HG03175 (cell line): Measurements from ENCODE around the gene YPEL4.

ENCODE experiments used
- ATAC-seq: cut with Tn5 transposase; IDR thresholded peaks from one replicate; pipeline ENCODE4 v1.9.1; 2021; ENCODE audit warnings: mild to moderate bottlenecking, moderate library complexity; ENCODE audit not compliant: unreplicated experiment

YPEL4 gene

GRCh38 chr11:57651408-57651807, 1.7 kb upstream of the YPEL4 start:
- ATAC-seq: no peak

DNA sequence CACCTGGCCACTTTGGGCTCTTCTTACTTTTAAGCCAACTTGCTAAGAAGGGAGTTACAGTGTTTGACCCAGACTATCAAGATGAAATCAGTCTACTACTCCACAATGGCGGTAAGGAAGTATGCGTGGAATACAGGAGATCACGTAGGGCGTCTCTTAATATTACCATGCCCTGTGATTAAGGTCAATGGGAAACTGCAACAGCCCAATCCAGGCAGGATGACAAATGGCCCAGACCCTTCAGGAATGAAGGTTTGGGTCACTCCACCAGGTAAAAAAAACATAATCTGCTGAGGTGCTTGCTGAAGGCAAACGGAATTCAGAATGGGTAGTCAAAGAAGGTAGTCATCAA, 1.0 kb upstream of the YPEL4 start:
- no peak for ATAC-seq

DNA sequence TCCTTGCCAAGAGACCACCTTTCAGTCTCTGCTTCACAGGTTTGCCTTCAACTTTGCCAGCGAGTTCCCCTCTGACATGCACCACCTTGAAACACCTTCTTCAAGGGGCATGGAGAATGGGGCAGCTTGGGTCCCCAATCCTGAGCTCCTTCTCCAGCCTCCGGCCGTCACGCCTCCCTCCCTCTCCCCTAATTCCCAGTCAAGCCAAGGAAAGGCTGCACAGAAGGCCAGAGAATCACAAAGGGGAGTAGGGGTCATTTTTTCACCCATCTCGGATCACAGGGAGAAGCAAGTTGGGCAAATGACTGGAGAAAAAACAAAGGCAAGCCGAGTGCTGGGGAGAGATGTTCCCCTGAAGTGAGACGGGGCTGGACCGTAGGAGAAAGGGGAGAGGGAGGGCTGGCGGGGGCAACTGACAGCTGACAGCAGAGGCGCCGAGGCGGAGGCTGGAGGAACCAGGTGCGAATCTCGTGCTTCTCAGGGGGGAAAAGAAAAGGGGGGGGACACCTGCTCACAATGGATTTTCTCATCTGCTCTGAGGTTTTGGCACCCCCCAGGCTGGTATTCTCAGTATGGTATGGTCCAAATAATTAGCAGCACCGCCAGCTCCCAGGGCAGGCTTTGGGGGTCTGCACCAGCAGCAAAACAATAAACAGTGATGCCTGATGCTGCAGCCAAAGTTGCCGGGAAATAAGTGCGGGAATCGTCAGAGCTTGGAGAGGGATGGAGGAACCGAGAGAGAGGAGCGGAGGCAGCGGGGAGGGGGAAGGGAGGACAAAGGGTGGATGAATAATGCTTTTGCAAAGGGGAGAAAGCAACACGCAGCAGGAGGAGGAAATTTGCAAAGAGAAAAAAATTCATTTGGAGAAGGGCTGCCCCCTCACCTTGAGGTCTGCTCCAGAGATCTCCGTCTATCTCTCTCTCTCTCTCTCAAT, 644 bp downstream of the YPEL4 start:
- no peak for ATAC-seq

DNA sequence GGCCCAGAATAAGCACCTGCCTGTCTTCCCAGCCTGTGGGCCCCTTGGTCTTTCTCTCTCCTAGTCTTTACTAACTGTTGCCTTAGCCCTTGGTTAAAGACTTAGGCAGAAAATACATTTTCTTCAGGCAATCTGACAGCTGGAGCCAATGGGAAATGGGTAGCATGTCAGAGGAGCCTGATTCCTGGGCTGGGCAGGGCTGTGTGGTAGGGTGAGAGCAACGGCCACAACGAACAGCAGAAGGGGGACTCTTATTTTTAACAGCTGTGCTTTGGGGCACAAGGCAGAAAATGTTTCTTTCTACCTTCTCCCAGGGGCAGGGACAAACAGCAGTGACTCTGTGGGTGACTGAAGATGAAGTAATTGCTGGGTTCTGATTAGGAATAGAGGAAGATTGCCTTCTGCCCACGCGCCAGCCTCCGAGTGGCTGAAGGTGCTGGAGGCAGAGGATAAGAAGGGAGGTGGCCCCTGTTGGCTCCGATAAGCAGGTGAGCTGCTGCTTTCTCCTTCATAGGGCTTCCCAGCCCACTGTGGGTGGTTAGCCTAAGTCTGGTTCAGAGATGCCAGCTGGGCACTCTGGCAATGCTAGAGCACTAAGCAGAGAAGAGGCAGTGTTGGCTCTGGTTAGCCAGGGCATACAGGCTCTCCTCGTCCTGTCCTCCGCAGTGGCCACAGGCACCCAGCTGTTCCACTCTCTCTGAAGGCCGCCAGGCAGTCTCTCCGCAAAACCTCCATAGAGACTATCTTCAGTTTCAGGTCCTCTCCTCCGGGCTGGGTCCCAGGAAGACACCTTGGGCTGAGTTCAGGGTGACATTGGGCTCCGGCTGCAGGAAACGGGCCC, 1.5 kb downstream of the YPEL4 start:
- ATAC-seq: no peak

DNA sequence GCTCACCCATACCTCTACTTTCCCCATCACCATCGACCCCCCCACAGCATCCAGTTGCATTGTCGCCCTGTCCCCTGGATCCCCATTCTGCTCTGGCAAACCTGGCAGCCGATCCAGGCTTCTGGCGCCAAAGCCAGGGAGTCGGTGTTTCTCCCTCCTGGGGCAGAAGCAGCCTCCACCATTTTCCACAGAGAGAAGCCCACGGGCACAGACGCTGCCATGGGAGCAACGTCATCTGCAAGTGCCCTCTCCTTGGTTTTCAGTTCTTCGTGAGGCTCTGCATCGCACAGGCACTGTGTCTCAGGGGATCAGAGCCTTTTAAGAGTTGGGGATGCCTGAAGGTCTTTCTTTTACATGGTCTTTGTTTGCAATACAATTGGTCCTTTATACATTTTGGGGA, 2.3 kb downstream of the YPEL4 start:
- no peak for ATAC-seq

- ATAC-seq: no peak
Measured at GRCh38 chr11:57646799-57647303, 2.9 kb downstream of the YPEL4 start.

DNA sequence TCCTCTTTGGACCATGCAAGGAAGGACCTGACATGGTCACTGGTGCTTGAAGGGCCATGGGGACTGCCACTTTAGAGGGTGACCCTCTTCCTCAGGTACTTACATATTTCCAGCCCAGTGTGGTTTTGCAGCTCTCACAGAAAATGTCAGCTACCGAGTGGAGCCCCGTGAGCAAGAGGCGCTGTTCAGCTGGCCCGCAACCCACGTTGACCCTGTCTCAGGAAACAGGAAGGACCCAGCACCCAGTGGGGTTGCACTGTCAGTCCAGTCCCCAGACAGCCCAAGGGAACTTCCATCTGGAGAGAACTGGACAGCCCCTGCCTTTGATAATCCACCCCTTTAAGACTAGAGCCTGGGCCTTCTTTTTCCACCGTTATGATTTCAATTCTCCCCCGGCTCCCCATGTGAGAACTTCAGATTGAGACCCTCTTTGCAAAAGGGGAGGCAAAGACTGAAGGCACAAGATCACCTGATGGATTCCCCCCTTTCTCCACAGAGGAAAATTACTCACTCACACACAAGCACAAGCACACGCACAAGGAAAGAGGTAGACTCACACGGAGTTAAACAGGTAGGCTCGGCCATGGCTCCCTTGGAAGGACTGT, 3.4 kb downstream of the YPEL4 start:
- no peak for ATAC-seq

GRCh38 chr11:57645689-57646085, 4.0 kb downstream of the YPEL4 start:
- ATAC-seq: no peak

GRCh38 chr11:57644748-57645688, 4.7 kb downstream of the YPEL4 start:
- peak; percentile 61 for ATAC-seq

- no peak for ATAC-seq
Measured at GRCh38 chr11:57643802-57644201, 5.9 kb downstream of the YPEL4 start.

DNA sequence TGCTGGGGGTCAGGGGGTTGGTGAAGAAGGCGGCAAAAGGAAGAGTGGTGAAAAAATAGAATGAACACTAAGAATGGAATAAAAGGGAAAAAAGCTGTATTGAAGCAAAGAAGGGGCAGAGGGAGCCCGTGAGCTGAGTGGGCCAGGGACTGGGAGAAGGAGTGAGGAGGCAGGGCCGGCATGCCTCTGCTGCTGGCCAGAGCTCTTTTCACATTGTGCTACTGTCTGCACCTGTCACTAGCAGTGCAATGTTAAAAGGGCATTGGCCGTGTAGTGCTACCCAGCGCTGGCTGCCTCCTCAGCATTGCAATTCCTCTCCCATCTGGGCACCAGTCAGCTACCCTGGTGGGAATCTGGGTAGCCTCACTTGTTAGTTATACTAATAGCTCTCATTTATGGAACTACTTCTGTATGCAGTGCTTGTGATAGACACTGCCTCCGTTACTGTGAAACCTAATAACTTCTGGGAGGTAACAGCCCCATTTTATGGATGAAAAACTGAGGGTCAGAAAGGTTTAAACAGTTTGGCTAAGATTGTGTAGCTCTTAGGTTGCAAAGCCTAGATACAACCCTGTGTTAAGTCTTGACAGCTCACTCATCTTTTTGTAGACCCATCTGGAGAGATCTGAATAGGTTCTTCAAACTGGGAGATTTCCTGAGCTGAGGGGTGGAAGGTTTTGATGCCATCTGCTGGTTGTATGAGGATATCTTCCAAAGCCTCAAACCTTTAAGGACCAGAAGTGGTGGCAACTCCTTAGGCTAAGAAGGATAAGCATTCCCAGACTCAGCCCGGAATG, 8.5 kb downstream of the YPEL4 start:
- no peak for ATAC-seq

DNA sequence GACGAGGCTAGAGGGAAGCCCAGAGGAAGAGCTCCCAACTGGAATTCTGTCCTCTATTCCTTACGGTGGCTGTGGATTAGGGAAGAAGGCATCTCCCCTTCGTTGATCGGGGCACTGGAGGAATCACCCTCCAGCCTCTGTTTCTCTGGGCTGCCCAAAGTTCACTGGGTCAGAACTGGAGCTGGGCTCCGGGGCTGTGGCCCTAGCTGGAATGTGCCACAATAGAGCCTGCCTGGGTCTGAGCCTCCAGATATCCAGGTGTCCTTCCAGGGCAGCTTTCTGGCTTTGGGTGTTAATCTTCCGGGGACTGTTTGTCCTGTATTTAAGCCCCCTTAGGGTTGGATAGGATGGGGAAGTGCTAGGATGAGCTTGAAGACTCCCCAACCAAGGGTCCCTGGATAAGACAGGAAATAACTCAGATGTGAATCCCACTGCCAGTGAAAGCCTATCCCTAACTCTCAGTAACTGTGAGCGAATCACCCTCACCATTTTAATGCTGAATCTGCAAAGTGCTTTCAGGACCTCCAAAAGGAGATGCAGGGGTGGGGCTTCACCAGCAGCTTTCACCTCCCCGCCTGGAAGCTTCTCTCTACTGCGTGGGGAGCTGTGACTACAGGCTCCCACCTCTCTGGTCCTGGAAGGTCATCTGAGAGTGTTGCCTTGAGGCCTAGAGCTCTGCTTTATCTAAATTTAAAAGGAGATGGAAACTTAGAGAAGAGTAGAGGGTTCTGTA, 9.5 kb downstream of the YPEL4 start:
- no peak for ATAC-seq

DNA sequence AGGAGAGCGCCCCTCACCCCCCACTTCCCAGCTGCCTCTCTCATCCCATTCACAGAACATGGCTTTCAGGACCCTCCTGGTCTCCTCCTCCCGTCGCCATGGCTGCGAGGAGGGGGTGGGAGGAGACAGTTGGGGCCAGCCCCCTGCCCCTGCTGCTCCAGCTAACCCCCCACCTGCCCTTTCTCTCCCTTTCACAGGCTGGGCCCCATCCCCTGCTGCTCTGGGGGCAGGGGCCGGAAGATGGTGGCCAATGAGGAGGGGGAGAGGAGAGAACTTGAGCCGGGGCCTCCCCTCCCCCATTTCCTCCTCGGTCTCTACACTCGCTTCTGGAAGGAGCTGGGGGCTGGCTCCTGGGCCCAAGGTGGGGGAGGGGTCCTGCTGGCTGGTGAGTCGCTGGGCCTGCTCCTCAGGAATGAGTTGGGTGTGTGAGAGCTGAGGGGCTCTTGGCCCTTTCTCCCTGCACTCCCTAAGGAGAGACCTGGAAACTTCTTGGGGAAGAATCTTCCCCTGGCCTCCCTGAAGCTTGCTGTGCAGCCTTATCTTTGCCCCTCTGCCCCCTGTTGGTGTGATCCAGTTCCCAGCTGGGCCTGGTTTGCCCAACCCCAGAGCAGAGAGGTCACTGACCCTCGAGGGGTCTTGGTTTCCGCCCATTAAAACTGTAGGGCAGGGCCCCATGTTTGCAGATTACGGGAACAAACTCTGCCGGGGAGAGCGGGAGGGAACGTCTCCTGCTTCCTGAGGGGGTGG, 10.2 kb downstream of the YPEL4 start:
- ATAC-seq: no peak

DNA sequence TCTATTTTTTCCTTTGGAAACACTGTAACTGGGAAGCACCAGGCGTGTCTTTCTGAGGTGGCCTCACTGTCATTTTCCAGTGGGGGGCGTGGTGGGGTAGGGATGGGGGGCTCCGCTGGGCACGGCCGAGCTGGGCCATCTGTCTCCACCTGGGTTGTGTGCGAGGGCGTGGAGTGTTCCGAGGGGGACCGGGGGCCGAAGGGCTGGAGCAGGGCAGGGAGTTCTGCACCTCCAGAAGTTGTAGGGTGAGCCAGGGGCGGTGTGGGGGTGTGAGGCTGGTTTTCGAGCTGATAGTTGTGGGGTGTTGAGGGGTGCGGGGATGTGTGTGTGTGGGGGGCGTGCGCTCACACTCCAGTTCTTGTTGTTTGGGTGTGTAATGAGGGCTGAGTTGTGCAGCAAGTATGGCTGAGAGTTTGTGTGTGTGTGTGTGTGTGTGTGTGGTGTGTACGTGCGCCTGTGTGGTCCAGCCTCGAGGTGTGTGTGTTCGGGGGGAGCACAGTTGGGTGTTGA, 10.8 kb downstream of the YPEL4 start:
- ATAC-seq: no peak

DNA sequence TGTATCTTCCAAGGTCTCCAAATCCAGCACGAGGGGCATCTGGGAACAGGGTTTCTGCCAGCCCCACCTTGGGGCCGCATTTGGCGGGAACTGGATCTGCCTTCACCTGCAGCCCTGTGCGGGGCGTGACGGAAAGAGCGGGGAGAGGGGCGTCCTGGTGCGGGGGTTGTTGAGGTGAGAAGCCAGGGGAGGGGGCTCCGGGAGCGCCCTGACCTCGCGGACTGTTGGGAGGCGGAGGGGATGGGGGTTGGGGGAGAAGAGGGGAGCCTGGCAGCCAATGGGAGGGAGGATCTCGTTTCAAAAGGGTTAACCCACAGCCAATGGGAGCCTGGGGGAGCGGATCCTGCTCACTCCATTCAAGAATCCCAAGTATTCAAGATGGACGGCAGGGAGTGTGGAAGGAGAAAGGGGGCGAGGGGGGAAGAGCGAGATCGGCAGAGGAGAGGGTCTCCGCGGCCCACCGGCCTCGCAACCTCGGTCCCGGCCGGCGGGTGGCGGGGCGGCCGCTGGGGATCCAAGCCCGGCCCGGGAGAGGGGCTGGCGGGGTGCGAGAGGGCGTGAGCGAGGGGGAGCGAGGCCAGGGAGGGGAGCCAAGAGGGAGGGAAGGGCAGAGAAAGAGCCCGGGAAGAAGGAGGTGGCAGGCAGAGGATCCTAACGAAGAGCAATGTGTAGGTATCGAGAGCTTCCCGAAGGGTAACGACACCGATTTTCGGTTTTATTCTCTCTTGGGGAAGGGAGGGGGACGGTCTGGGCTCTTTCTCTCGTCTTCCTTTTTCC, 11.5 kb downstream of the YPEL4 start:
- no peak for ATAC-seq

- no peak for ATAC-seq
Measured at GRCh38 chr11:57637626-57638004, 12.1 kb downstream of the YPEL4 start.

GRCh38 chr11:57635246-57635645, 14.5 kb downstream of the YPEL4 start:
- ATAC-seq: no peak
